Amniotic epithelial cell (primary cell): ENCODE results near the gene KMO.

Experiments used
- DNase-seq: peaks from one replicate; pipeline ENCODE4 v3.0.0-alpha.2; 2010; ENCODE audit warnings: low read depth

KMO gene

DNA sequence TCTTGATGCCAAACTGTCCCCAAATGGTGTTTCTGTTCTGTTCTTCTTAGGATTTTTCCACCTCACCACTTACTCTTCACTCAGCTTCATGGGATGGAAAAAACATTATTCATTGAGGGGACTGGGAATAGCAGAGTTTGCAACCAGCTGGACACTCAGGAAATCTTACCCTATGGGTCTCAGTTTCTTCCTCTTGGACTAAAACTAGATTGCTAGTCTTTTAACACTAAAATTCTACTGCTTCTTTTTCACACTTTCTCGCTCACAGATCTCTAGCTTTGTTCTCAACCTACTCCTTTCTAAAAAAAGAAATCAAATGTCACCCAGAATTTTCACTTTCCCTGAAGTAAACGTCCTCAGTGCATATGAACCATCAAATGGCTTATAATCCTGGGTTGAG, 4.8 kb downstream of the KMO start:
- no peak for DNase-seq

DNA sequence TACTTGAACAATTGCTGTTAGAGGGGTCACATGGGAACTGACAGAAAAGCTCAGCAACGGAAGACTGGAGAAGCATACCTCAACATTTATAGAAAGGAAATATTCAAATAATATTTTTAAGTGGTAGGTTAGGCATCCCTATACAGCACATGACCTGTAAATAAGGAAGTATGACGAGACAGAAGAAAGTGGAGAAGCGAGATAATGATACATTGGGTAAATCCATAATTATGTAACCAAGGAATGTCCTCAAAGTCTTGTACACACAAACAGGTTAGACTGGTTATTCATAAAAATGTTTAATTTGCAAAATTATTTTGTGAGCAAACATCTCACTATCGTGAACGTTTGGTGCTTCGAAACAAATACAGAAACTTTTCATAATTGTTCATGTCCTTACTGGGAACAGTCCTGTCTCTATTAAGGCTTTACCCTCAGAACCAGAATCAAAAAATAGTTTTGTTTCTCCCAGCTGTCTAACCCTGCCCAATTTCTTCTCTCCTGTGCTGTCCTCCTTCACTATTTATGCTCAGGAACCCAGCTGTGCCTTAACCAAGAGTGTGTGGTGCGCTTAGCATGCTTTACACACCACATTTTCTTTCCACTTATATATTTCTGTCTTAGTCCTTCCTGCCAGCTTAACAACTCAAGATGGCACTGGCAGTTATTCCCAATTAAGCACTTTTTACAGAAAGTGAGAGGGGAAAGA, 10.2 kb downstream of the KMO start:
- no peak for DNase-seq

DNA sequence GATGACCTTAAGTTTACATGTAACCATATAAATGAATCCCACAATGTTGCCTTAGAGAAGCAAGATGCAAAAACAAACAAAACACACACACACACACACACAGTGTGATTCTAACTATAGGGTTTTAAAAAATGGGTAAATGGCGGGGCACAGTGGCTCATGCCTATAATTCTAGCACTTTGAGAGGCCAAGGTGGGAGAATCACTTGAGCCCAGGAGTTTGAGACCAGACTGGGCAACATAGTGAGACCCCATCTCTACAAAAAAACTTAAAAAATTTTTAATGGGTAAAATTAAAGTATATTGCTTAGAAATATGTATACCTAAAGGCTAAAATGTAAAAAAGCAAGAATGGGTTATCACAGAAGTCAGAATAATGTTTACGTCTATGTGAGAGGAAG, 15.8 kb downstream of the KMO start:
- no peak for DNase-seq

DNA sequence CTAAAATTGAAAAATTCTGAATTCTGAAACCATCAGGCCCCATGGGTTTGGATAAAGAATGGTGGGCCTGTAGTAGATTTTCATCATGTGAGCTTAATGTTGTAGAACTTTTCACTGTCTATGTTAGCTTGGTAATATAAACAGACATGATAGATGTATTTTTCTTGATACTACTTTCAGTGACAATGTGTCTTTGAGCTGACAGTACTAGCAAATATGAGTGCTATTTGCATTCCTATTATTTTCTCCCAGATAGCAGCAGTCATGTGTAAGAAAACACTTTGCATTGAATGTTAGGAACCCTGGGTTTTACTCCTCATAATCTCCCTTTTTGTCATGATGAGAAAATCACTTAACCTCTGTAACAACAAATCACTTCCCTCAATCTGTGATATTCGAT, 18.1 kb downstream of the KMO start:
- DNase-seq = no peak

DNA sequence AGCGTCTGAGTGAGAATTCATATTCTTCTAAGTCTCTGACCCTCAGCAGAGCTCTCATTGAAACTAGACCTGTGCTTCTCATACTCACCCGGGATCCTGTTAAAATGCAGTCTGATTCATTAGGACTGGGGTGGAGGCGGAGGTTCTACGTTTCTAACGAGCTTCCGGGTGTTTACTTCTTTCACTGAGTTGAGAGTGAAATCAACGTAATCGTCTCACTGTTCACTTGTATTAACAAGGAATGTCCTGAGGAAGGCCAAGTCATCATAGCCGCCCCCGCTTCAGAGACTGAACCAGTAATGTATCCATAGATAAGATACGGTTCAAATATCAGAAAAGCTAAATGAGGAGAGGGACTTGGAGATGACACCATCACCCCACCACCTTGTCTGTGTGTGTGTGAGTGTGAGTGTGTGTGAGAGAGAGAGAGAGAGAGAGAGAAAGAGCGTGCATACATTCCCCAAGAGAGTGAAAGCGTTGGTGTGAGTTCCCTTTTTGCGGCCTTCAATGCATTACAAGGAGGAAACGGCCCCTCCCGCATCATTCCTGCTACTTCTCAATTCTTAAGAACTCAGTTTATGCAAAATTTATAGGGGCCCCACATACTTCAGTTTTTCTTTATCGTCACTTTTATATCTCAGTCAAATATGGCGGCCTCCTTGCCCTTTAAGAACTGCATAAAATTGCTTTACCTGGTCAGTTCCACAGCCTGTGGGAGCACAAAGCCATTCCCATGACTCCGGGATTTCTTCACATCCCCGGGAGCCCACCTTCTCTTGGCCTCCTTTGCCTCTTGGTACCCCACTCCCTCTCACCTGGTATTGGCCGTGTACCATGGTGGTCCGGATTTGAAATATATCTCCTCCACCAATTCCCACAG, 19.8 kb downstream of the KMO start:
- no peak for DNase-seq

DNA sequence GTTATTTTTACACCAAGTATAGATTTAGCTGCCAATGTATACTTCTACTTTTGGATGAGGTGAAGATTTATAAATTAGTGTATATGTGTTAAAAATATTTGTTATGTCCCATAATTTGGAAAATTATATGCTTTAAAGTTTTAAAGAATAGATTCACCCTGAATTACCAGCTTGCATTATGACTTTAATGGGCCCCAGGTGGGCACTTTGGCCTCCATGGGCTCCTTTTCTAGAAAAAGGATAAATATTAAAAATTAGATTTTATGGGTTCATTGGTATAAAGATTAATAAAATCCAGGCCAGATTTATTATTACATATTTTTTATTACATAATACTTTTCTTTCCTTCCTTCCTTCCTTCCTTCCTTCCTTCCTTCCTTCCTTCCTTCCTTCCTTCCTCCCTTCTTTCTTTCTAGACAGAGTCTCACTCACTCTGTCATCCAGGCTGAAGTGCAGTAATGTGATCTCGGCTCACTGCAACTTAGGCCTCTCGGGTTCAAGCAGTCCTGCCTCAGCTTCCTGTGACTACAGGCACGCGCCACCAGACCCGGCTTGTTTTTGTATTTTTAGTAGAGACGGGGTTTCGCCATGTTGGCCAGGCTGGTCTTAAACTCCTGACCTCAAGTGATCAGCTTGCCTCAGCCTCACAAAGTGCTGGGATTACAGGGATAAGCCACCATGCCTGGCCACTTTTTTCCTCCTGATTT, 21.9 kb downstream of the KMO start:
- DNase-seq = no peak

DNA sequence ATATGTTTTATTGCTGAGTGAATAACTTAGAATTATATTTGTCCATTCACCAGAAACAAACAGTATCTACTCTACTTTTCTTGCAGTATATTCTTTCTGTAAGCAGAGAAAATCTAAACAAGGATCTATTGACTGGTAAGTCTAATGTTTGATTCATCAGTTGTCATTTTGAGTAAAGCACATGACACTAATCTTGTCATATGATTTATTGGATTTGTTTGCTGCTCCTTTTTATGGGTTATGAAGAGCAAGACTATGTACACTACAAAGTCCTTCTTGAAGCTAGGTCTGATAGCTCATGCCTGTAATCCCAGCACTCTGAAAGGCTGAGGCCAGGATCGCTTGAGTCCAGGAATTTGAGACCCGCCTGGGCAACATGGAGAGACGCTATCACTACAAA, 23.3 kb downstream of the KMO start:
- DNase-seq = no peak

DNA sequence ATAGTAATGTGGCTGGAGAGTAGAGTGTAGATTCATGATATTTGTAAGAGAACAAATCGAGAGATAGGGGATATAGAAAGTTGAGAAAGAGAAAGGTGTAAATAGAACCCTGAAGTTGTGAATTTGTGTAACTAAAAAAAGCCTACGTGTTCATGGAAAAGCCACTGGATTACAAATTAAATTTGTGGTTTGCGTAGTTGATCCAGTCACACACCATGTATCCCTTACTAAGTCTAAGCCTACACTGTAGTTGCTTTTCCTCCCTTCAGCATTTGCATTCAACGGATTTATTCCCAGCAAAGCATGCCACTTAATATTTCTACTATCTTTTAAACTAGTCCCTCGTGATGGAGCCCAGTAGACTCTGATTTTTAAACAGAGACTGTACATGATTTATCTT, 24.9 kb downstream of the KMO start:
- no peak for DNase-seq

DNA sequence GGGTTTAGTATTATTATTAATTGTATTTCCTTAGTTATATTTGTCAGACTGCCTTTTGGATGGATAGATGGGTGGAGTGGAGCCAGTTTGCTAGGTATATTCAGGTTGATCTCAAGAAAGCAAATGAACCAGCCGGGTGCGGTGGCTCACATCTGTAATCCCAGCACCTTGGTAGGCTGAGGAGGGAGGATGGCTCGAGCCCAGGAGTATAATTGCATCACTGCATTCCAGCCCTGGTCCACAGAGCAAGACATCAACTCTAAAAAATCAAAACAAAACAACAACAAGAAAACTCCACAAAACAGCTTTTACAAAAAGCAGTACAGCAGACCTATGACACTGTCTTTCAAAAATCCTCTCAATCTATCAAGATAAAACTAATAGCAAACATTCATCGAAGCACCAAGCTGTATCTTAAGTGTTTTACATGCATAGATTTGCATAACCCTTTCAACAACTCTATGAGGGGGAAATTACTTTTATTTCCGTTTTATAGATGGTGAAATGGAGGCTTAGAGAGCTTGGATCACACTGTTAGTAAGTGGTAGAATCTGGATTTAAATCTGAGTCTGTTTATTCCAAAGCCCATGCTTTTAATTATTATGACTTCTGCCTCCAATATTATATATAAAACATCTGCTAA, 25.5 kb downstream of the KMO start:
- no peak for DNase-seq

DNA sequence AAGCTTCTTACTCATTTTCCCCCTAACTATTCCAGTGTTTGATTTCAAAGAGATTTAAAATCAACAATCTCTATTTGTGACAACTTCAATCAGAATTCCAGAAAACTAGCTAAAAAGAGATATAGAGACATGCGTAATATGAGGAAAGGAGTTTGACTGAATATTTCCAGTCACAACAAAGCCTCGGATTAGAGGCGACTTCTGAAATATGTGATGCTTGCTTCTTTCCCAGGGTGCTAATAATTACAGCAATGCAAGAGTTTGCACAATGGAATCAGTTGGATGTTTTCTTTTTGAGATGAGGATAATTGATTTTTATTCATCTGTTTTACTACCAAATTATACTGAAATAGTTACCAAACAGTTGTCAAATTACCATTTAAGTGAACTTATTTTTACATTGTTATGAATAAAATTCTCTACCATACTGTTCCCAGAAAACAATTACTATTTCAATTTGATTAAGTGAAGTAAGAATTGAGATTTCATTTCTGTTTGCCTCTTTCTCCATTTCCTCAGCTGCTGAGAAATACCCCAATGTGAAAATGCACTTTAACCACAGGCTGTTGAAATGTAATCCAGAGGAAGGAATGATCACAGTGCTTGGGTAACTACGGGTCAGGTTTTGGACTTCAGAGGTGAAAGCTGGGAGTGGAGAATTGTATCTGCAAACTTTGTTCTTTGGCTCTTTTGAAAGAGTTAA, 28.1 kb downstream of the KMO start:
- peak; percentile 12 for DNase-seq

DNA sequence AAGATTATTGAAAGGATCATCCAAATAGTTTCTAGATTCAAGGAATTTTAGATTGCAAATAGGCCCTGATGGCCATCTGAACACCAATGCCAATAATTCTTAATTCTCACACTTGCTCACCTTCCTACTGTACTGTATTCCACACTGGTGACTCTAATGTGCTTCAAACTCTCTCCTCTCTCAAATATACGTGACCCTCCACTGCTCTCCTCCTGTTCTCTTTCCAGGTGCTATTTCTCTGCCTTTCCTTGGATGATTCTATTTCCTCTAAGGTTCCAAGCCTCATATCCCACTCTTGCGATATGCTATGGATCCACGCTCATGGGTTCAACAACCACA, 28.6 kb downstream of the KMO start:
- no peak for DNase-seq

DNA sequence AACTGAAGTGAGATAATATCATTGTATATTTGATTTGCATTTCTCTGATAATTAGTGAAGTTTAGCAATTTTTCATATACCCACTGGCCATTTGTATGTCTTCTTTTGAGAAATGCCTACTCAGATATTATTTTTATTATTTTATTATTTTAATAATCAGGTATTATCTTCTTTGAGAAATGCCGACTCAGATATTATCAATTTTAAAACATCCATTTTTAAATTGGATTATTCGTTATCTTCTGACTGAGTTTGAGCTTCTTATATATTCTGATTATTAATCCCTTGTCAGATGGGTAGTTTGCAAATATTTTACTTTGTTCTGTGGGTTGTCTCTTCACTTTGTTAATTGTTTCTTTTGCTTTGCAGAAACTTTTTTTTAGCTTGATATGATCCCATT, 37.7 kb downstream of the KMO start:
- DNase-seq = no peak

DNA sequence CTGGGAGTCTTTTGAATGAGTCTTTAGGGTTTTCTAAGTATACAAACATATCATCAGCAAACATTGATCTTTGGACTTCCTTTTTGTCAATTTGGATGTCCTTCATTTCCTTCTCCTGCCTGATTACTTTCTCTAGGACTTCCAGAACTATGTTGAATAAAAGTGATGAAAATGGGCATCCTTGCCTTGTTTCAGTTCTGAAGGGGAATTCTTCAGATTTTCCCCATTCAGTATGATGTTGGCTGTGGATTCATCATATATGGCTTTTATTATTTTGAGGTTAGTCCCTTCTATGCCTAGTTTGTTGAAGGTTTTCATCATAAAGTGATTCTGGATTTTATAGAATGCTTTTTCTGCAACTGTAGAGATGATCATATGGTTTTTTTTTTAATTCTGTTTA, 42.0 kb downstream of the KMO start:
- DNase-seq = no peak

DNA sequence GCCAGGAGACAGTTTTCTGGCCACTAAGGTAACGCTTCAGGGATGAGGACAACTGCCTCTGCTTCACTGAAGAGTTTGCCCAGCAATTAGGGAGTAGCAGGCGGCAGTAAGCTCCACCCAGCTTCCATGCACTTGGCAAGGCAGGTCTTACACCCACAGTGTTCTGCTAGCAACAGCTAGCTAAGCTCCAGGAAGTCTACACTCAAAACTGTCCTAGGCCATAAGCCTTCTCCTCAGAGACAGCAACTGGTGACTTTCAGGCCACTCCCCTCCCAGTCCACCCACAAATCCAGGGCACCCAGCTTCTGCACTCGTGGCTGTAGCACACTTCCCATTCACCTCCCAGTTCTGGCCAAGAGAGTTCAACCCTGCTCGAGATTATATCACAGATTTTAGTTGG, 47.3 kb downstream of the KMO start:
- no peak for DNase-seq

DNA sequence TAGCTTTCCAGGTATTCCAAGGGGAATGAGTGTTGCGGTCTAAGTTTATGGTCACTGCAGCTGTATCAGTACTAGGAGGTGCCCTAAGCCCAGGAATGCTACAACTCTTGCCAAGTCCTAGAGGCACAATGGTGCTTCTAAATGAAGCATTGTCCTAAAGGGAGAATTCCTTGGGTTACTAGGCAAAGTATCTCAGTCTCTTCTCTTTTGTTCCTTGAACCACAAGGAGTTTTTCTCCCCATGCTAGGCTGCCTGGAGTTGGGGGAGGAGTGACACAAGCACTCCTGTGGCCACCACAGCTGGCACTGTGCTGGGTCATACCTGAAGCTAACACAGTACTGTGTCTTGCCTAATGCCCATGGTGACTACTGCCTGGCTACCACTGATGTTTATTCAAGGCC, 50.7 kb downstream of the KMO start:
- DNase-seq = no peak

DNA sequence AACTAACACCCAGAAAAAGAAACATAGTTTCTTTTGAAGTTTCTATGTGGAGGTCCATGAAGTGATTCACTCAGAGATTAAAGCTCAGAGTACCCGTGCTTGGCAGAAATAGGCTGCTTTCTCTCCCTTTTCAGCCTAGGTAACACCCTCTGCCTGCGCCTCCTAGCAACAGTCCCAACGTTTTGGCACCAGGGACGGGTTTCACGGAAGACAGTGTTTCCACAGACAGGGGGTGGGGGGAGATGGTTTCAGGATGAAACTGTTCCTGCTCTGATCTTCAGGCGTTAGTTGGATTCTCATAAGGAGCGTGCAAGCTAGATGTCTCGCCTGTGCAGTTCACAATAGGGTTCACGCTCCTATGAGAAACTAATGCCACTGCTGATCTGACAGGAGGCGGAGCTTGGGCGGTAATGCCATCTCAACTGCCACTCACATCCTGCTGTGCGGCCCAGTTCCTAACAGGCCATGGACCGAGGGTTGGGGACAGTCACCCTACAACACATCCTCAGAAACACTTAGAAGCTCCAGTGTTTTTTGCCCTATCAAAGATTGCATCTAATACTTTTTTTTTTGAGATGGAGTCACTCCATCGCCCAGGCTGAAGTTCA, 54.8 kb downstream of the KMO start:
- no peak for DNase-seq

DNA sequence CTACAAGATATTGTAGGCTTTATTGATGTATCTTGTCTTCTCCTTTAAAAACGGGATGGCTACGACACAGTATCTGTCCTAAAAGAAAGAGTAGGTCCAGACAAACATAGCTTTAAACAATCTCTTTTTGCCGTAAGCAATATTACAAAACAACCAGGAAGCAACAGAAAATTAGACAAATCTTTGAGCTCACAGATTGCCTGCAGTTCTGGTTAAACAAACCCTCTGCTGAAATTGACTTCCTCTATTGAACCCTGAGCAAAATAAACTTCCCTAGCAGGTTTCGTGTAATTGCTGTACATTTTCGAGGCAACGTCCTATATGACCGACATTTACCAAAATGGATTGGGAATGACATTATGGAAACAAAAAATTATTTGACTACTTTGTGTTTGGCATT, 57.3 kb downstream of the KMO start:
- no peak for DNase-seq

DNA sequence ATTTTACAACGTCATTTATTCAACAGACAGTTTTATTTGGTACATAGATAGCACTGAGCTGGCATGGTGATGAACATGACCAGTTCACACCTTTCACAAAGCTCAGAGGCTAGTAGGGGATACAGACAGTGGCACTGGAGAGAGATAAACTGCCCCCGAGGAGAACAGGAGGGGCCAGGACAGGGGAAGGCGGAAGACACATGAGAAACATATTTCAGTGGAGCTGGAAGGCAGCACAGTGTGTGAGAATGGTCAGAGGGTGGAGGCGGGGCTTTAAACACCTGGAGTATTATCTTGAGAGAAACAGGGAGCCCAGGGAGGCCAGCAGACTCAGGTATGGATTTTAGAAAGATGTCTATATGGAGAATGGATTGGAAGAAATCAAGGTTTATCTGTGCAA, 58.5 kb downstream of the KMO start:
- DNase-seq = no peak

DNA sequence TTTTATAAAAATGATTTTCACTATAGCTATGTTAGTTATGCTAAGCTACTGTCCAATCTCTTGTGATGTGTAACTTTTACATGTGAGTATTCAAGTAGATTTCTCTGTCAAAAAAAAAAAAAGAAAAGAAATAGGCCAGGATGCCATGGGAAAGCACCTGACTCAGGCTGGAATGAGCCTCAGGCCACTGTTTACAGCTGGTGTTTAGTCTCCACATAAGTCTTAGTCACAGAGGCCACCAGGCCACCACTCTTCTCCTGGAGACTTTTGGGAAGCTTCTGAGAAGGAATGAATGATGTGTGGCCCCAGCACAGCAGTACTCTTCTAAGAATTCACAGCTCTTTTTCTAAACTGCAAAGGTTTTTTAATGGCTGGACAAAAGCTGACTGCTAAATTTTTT, 59.1 kb downstream of the KMO start:
- peak; percentile 34 for DNase-seq

DNA sequence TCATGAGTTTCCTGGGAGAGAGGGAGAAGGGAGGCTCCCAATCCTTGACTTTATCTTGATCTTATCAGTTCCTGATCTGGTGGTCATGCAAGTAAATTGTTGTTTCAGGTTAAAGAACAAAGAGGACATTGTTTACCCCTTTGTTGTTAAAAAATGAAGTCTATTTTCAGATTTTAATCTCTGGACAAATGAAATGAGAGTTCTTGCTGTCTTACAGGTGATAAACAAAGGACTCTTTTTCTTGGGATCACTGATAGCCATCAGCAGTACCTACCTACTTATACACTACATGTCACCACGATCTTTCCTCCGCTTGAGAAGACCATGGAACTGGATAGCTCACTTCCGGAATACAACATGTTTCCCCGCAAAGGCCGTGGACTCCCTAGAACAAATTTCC, 59.6 kb downstream of the KMO start:
- no peak for DNase-seq

DNA sequence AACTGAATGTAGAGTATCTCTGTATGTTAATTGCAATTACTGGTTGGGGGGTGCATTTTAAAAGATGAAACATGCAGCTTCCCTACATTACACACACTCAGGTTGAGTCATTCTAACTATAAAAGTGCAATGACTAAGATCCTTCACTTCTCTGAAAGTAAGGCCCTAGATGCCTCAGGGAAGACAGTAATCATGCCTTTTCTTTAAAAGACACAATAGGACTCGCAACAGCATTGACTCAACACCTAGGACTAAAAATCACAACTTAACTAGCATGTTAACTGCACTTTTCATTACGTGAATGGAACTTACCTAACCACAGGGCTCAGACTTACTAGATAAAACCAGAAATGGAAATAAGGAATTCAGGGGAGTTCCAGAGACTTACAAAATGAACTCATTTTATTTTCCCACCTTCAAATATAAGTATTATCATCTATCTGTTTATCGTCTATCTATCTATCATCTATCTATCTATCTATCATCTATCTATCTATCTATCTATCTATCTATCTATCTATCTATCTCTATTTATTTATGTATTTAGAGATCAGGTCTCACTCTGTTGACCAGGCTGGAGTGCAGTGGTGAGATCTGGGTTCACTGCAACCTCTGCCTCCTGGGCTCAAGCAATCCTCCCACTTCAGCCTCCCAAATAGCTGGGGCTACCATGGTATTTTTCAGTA, 60.2 kb downstream of the KMO start:
- DNase-seq = peak; percentile 59
